GM19023 (cell line): ENCODE data around the gene DNAL4.

ENCODE experiments used
- ATAC-seq: cut with Tn5 transposase; IDR thresholded peaks from one replicate; pipeline ENCODE4 v1.9.1; 2021; ENCODE audit warnings: mild to moderate bottlenecking, moderate library complexity; ENCODE audit not compliant: unreplicated experiment

DNAL4 gene

GRCh38 chr22:38793721-38794466 lies at the start of gene DNAL4:
Gene DNAL4, minus strand, starts transcription at chr22:38794143. Its CDS starts 11,412 bp downstream, at chr22:38782731.
- ATAC-seq, result peak; percentile 95

GRCh38 chr22:38843201-38843656 lies 49.3 kb upstream of the DNAL4 start:
- ATAC-seq, result no peak

GRCh38 chr22:38842512-38843200 lies 48.7 kb upstream of the DNAL4 start:
- no peak for ATAC-seq

- ATAC-seq, result no peak
These were observed 47.7 kb upstream of the DNAL4 start for GRCh38 chr22:38841635-38842034.

GRCh38 chr22:38841211-38841610 lies 47.3 kb upstream of the DNAL4 start:
- ATAC-seq, result no peak

GRCh38 chr22:38840129-38840528 lies 46.2 kb upstream of the DNAL4 start:
- no peak for ATAC-seq

GRCh38 chr22:38839686-38840085 lies 45.7 kb upstream of the DNAL4 start:
- no peak for ATAC-seq

GRCh38 chr22:38837414-38837928 lies 43.5 kb upstream of the DNAL4 start:
- no peak for ATAC-seq

- ATAC-seq, result no peak
These were observed 42.0 kb upstream of the DNAL4 start for GRCh38 chr22:38835888-38836301.

- ATAC-seq, result no peak
These were observed 41.0 kb upstream of the DNAL4 start for GRCh38 chr22:38834991-38835390.

GRCh38 chr22:38834215-38834953 lies 40.4 kb upstream of the DNAL4 start:
- ATAC-seq, result no peak

- ATAC-seq, result no peak
These were observed 39.1 kb upstream of the DNAL4 start for GRCh38 chr22:38833061-38833460.

- ATAC-seq, result no peak
These were observed 38.3 kb upstream of the DNAL4 start for GRCh38 chr22:38832005-38832978.

GRCh38 chr22:38831166-38831945 lies 37.4 kb upstream of the DNAL4 start:
- no peak for ATAC-seq

GRCh38 chr22:38830845-38831108 lies 36.8 kb upstream of the DNAL4 start:
- ATAC-seq, result no peak

GRCh38 chr22:38830026-38830844 lies 36.3 kb upstream of the DNAL4 start:
- no peak for ATAC-seq

- no peak for ATAC-seq
These were observed 35.5 kb upstream of the DNAL4 start for GRCh38 chr22:38829485-38829884.

- no peak for ATAC-seq
These were observed 34.8 kb upstream of the DNAL4 start for GRCh38 chr22:38828616-38829205.
